HG03571 (cell line): ENCODE results near the gene IP6K3.
A peak's percentile ranks its signal among the peaks of the same experiment; 100 is the strongest.

Source experiments
- ATAC-seq: cut with Tn5 transposase; IDR thresholded peaks from one replicate; pipeline ENCODE4 v1.9.1; 2021; ENCODE audit not compliant: unreplicated experiment

Gene IP6K3, protein sequence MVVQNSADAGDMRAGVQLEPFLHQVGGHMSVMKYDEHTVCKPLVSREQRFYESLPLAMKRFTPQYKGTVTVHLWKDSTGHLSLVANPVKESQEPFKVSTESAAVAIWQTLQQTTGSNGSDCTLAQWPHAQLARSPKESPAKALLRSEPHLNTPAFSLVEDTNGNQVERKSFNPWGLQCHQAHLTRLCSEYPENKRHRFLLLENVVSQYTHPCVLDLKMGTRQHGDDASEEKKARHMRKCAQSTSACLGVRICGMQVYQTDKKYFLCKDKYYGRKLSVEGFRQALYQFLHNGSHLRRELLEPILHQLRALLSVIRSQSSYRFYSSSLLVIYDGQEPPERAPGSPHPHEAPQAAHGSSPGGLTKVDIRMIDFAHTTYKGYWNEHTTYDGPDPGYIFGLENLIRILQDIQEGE

DNA sequence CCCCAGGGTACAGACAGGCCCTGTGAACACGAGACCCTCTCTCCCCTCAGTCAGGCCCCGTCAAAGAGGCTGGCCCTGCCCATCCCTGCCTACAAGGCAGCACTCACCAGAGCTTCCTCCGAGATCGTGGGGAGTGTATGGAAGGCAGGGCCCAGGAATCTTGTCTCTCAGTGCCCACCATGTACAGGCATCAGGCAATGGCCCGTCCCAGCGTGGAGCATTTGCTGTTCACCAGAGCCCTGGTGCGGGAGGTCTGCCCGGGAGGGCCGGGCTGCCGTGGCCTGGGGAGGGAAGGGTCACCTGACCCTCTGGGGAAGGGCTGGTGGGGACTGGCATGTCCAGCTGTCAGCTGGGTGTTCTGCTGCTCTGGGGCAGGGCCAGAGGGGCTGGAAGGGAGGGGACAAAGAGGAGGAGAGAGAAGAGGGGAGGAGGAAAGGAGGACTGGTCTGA is at the start of gene IP6K3:
IP6K3 (minus strand) TSS at position 255 of the 450 bp plus-strand sequence. CDS start 11,429 bp downstream, outside the sequence.
- no peak for ATAC-seq

DNA sequence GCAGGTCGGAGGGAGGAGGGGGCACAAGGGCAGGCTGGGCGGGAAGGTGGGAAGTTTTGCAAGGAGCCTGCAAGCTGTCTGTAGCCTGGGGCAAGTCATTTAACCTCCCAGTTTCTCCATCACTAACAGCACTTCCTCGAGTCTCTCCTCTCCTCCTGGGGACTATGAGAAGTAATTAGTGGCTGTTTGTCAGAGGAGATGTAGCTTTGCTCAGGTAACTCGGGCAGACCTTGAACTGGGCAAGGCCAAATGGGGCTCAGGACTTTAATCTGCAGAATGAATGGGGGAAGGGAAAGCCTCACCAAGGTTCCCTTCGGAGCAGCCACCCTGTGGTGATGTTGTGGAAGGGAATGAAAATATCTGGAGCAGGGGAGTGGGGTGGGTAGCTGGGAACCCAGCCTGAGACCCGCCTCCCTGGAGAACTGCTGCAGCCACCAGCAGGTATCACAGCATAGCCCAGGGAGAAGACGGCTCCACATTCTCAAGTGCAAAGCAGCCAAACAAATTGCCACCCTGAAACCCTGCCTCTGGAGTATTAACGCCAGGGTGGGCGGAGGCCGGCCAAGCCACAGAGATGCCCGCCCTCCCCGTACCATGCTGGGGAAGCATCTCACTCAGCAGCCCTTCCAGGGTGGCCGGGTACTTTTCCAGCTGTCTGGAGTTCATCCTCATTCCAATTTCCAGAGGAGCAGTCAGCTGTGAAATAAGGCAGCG is 48.4 kb upstream of the IP6K3 start:
- no peak for ATAC-seq

DNA sequence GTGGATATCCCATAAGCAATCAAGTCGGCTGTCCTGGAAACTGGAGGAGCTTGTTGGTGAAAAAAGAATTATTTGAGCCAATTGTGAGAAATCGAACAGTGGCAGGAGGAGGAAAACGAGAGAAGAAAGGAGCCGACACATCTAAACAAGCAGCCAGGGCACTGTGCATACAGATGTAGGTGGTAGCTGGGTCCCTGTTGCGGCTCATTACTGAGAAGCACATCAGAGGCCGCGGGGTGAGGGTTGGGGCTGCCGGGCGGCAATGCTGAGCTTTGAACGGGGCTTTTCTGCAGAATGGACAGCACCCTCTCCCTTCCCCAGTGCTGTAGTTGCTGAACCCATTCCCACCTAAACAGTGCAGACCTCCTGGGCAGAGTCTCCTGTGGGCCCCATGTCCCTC is 46.3 kb upstream of the IP6K3 start:
- no peak for ATAC-seq

DNA sequence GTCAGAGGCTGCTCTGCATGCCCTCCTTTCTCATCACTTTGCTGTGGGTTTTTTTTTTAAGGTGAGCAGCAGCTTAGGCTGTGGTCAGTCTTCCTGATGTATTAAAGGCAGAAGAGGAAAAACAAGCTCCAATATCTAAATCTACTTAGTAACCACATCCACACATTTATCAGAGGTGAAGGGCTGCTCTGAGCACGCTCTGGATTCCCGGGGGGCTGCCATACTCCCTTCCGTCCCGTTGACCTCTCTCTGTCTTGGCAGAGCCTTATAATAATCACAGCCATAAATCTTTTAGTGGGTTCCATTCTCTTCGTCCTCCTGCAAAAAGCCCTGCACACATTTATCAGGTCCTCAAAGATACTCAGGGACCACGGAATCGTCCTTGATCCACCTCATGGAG is 44.9 kb upstream of the IP6K3 start:
- ATAC-seq: no peak

- no peak for ATAC-seq
Observed at GRCh38 chr6:33790910-33791309, 44.2 kb upstream of the IP6K3 start.

DNA sequence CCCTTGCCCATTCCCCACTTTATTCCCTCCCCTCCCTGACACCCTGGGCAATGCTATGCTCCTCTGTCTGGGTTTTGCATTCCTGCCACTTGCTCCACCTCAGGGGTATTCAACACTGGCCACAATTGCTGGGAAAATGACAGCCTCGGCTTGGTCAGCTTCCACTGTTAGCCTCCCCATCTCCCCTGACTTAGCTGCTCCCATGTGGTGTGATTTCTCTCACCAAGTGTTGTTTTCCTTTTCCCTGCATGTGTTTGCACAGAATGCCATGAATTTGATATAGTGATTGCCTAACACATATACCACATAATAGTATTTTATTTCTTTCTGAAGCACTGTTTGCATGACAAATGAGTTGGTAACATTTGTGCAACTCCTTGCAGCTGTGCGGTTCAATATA is 43.7 kb upstream of the IP6K3 start:
- no peak for ATAC-seq

- no peak for ATAC-seq
Observed at GRCh38 chr6:33789550-33789895, 42.8 kb upstream of the IP6K3 start.

GRCh38 chr6:33788694-33789549 is 42.2 kb upstream of the IP6K3 start, which contains the start of gene LEMD2:
LEMD2 (minus strand) TSS chr6:33789130; CDS start chr6:33789116, 14 bp downstream.
- peak; percentile 88 for ATAC-seq

- ATAC-seq: peak; percentile 38
Observed at GRCh38 chr6:33787954-33788693, 41.4 kb upstream of the IP6K3 start.

DNA sequence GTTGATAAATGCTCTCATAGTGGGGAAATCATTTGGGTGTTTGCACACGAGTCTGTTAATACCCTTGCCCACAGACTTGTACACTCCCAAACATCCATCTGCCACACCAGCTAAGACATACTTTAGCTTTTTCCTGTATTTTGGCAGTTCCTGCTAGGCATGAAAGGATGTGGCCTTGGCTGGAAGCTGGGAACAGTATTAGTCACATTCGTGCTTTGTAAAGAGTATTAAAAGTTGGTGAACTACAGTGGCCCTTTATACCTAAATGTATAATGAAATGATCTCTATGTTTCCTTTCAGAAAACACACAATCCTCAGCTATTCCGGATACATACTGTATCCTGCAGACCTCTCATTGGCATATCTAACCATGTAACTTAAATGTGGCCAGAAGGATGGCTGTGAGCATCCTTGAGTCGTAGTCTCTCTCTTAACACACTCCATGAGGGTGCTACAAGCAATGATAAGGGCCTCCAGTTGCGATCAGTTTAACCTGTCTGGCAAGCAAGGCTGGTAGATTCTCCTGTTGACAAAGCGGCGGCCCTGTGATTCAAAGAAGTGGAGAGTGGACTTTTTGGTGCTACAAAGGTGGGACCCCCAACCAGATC is 40.7 kb upstream of the IP6K3 start:
- ATAC-seq: no peak

- ATAC-seq: no peak
Observed at GRCh38 chr6:33786736-33787135, 40.0 kb upstream of the IP6K3 start.

DNA sequence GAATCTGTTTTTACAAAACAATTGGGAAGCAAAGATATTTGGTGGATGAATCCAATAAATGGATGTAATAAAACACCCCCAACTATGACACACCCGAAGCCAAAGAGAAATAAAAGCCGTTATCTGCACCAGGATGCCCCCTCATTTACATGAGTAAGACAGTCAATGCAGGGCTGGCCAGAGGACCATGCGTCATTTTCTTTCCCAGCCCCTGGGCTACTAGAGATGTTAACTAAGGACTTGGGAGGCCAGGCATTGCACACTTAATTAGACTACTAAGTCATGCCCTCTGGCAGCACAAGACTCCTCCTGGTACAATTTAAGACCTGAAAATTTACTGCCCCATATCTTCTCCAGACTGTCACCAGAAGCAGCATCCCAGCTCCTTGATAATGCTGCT is 39.1 kb upstream of the IP6K3 start:
- ATAC-seq: no peak

DNA sequence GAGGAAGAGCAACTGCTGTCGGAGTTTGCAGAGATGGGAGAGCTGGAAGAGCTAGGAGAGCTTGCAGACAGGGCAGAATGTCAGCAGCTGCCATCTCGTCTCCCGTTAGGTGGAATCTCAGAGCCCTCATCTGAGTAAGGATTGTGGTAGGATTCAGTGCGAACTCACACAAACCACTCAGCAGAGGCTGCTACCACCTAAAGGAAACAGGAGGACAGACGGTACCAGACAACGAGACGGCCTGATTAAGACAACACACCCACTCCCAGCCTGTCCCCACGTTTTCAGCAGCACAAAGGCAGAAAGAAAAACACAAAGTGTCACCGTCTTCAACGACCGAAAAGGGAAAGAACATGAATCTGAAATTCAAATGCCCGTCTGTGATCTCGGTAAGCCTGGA is 38.1 kb upstream of the IP6K3 start:
- ATAC-seq: no peak

- no peak for ATAC-seq
Observed at GRCh38 chr6:33783781-33784520, 37.2 kb upstream of the IP6K3 start.

GRCh38 chr6:33782561-33782960 is 35.9 kb upstream of the IP6K3 start:
- ATAC-seq: no peak

DNA sequence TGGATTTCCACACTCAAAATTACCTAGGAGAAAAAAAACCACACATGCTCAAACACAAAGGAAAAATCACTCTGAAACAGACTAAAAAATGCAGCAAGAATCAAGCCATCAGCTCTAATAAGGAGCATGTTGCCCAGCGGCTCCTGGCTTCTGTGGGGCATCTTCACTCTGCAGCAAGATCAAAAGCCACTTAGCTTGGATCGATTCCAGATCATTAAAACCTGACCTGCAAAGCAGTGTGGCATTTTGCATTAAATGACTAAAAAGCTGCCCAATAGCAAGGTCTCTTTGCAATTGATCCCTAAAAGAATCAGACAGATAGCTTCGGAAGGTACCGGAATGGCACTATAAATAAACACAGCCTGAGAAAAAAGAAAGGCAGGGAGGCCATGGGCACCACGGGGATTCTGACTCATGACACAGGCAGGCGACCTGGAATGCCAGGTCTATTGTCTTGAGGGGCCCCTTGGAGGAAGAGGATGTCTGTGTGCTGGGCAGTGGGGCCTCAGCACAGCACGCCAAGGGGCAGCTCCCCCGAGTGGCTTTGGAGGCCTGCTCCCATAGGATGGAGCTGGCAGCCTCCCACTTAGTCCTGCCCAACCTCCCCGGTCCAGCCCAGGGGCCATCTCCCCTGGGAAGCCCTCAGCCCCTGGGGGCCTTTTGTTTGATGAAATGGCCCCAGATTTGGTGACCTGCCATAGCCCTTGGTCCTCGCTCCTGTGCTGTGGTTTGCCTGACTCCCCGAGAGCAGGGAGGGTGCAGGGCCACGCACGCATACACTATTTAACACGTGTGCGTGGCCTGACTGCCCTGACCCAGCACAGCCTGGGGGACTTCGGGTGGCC is 34.6 kb upstream of the IP6K3 start:
- ATAC-seq: no peak

- no peak for ATAC-seq
Observed at GRCh38 chr6:33779895-33780294, 33.2 kb upstream of the IP6K3 start.

DNA sequence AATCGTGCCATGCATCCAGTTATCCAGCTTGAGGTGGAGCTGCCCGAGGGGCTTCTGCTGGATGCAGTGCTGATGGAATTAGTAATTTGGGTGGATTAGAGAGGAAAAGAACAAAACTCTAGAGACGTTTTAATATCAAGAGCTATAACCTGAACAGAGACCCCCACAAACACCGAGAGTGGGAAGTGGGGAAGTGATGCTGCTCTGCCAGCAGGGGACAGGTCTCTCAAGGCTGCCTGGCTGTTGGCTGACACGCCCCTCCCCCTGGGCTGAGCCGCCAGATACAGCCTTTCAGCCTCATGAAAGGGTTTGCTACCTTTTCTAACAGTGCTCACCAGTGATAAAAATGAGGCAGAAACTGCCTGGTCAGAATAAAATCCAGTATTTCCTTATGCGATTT is 32.6 kb upstream of the IP6K3 start:
- no peak for ATAC-seq
